ENCODE measurements around the gene HOXA13.

The HOXA13 gene

DNA sequence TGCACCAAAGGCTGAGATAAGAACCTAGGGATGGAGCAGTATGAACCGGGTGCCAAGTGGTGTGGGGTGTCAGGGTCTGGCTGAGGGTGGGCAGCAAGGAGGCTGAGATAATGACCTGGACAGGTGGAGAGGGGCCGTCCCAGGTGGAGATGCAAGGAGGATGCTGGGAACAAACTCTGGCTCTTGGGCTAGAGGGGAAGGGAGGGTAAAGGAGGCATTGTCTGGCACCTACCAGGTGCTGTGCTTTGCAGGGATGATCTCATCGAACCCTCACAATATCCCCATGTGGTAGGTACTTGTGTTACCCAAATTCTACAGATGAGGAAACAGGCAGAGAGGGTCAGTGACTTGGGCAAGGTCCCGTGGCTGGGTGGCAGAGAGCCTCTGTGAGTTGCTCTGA is 19.9 kb upstream of the HOXA13 start:
- no peaks in the 10 kb centered on the region for H3K9me3 Mint-ChIP-seq
- H3K4me3 Mint-ChIP-seq = no peak overlapping the region
- H3K27me3 Mint-ChIP-seq (ENCODE audit: low read depth) = peaks cover 83% of the 10 kb centered on the region
- no peaks in the 10 kb centered on the region for H3K4me1 Mint-ChIP-seq (ENCODE audit: low read depth)
- H3K36me3 Mint-ChIP-seq (ENCODE audit: low read depth) = no peaks in the 10 kb centered on the region
- no peak for DNase-seq (ENCODE audit: low spot score)
- no peak overlapping the region for H3K27ac Mint-ChIP-seq

DNA sequence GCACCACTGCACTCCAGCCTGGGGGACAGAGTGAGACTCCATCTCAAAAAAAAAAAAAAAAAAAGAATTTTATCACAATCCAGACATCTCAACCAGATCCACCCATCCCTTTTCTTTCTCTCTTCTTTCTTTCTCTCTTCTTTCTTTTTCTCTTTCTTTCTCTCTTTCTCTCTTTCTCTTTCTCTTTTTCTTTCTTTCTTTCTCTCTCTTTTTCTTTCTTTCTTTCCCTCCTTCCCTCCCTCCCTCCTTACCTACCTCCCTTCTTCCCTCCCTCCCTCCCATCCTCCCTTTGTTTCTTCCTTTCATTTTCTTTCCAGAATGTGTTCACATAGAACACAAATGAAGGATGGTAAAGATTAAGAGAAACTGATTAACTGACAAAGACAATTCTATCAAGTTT is 18.1 kb upstream of the HOXA13 start:
- Mint-ChIP-seq H3K36me3 (ENCODE audit: low read depth) (no peaks in the 10 kb centered on the region), H3K4me3 (no peak overlapping the region), H3K27me3 (ENCODE audit: low read depth) (peaks cover 85% of the 10 kb centered on the region), H3K4me1 (ENCODE audit: low read depth) (no peaks in the 10 kb centered on the region), H3K9me3 (no peaks in the 10 kb centered on the region), H3K27ac (no peak overlapping the region)
- no peak for DNase-seq (ENCODE audit: low spot score)

GRCh38 chr7:27215356-27215755 is 15.5 kb upstream of the HOXA13 start:
- Mint-ChIP-seq H3K4me3 (no peak overlapping the region), H3K36me3 (ENCODE audit: low read depth) (no peaks in the 10 kb centered on the region), H3K27ac (no peak overlapping the region), H3K4me1 (ENCODE audit: low read depth) (peaks cover 4% of the 10 kb centered on the region), H3K27me3 (ENCODE audit: low read depth) (peaks cover 89% of the 10 kb centered on the region), H3K9me3 (no peaks in the 10 kb centered on the region)
- no peak for DNase-seq (ENCODE audit: low spot score)

DNA sequence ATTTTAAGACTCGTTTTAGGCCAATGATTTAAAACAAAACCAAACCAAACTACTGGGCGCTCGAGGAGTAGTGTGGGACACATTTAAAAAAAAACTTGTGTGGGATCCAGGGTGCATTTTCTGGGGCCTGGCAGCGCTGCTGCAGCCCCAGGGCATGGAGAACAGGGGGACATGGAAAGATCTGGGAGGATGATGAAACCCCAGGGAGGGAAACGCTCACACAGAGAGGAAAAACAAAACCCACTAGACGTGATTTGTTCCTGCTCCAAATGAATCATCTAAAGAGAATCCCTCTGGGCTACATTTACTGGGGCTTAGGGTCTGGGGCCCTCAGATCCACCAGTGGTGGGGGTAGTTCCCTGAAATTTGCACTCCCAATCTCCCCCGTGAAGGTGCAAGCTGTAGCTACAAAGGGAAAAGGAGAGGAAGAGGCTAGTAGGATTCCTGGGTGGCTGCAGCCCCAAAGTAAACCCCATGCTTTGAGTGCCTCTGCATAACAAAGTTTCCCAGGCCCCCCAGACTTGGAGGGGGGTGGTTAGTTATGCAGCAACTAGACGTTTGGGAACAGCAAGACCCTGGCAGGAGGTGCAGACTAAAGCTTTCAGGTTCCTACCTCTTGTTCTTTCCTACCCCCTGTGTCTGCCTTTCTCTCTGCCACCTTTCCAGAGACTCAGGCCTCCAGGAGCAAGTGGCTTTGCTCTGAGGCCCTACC is 14.5 kb upstream of the HOXA13 start:
- no peaks in the 10 kb centered on the region for H3K36me3 Mint-ChIP-seq (ENCODE audit: low read depth)
- peaks cover 90% of the 10 kb centered on the region for H3K27me3 Mint-ChIP-seq (ENCODE audit: low read depth)
- H3K27ac Mint-ChIP-seq = no peak overlapping the region
- no peaks in the 10 kb centered on the region for H3K9me3 Mint-ChIP-seq
- DNase-seq (ENCODE audit: low spot score) = no peak
- no peak overlapping the region for H3K4me3 Mint-ChIP-seq
- peaks cover 6% of the 10 kb centered on the region for H3K4me1 Mint-ChIP-seq (ENCODE audit: low read depth)

GRCh38 chr7:27213433-27214238 is 13.7 kb upstream of the HOXA13 start:
- DNase-seq (ENCODE audit: low spot score) = no peak
- H3K27me3 Mint-ChIP-seq (ENCODE audit: low read depth) = peaks cover 92% of the 10 kb centered on the region
- peaks cover 6% of the 10 kb centered on the region for H3K4me1 Mint-ChIP-seq (ENCODE audit: low read depth)
- no peak overlapping the region for H3K27ac Mint-ChIP-seq
- H3K9me3 Mint-ChIP-seq = no peaks in the 10 kb centered on the region
- H3K4me3 Mint-ChIP-seq = no peak overlapping the region
- no peaks in the 10 kb centered on the region for H3K36me3 Mint-ChIP-seq (ENCODE audit: low read depth)

GRCh38 chr7:27212497-27213432 is 12.9 kb upstream of the HOXA13 start:
- H3K27me3 Mint-ChIP-seq (ENCODE audit: low read depth) = peaks cover 93% of the 10 kb centered on the region
- H3K4me3 Mint-ChIP-seq = no peak overlapping the region
- H3K9me3 Mint-ChIP-seq = no peaks in the 10 kb centered on the region
- no peak overlapping the region for H3K27ac Mint-ChIP-seq
- no peaks in the 10 kb centered on the region for H3K36me3 Mint-ChIP-seq (ENCODE audit: low read depth)
- DNase-seq (ENCODE audit: low spot score) = no peak
- H3K4me1 Mint-ChIP-seq (ENCODE audit: low read depth) = peaks cover 6% of the 10 kb centered on the region

- no peak for DNase-seq (ENCODE audit: low spot score)
- H3K4me3 Mint-ChIP-seq = no peak overlapping the region
- no peaks in the 10 kb centered on the region for H3K36me3 Mint-ChIP-seq (ENCODE audit: low read depth)
- H3K4me1 Mint-ChIP-seq (ENCODE audit: low read depth) = peaks cover 6% of the 10 kb centered on the region
- peaks cover 92% of the 10 kb centered on the region for H3K27me3 Mint-ChIP-seq (ENCODE audit: low read depth)
- no peak overlapping the region for H3K27ac Mint-ChIP-seq
- H3K9me3 Mint-ChIP-seq = no peaks in the 10 kb centered on the region
Observed at GRCh38 chr7:27211764-27212204, 11.9 kb upstream of the HOXA13 start.

- H3K4me3 Mint-ChIP-seq = no peak overlapping the region
- no peaks in the 10 kb centered on the region for H3K9me3 Mint-ChIP-seq
- DNase-seq (ENCODE audit: low spot score) = no peak
- no peaks in the 10 kb centered on the region for H3K36me3 Mint-ChIP-seq (ENCODE audit: low read depth)
- H3K27ac Mint-ChIP-seq = no peak overlapping the region
- H3K4me1 Mint-ChIP-seq (ENCODE audit: low read depth) = peaks cover 6% of the 10 kb centered on the region
- peaks cover 92% of the 10 kb centered on the region for H3K27me3 Mint-ChIP-seq (ENCODE audit: low read depth)
Observed at GRCh38 chr7:27211084-27211446, 11.2 kb upstream of the HOXA13 start.

GRCh38 chr7:27210441-27211083 is 10.7 kb upstream of the HOXA13 start:
- no peak overlapping the region for H3K27ac Mint-ChIP-seq
- no peaks in the 10 kb centered on the region for H3K36me3 Mint-ChIP-seq (ENCODE audit: low read depth)
- H3K27me3 Mint-ChIP-seq (ENCODE audit: low read depth) = peaks cover 93% of the 10 kb centered on the region
- peak; percentile 21 for DNase-seq (ENCODE audit: low spot score)
- peaks cover 6% of the 10 kb centered on the region for H3K4me1 Mint-ChIP-seq (ENCODE audit: low read depth)
- peak overlapping the region; percentile 46 for H3K4me3 Mint-ChIP-seq
- H3K9me3 Mint-ChIP-seq = no peaks in the 10 kb centered on the region

GRCh38 chr7:27209933-27210440 is 10.1 kb upstream of the HOXA13 start:
- Mint-ChIP-seq H3K4me1 (ENCODE audit: low read depth) (peaks cover 6% of the 10 kb centered on the region), H3K27ac (no peak overlapping the region), H3K36me3 (ENCODE audit: low read depth) (no peaks in the 10 kb centered on the region), H3K9me3 (no peaks in the 10 kb centered on the region), H3K4me3 (no peak overlapping the region), H3K27me3 (ENCODE audit: low read depth) (peaks cover 94% of the 10 kb centered on the region)
- no peak for DNase-seq (ENCODE audit: low spot score)

DNA sequence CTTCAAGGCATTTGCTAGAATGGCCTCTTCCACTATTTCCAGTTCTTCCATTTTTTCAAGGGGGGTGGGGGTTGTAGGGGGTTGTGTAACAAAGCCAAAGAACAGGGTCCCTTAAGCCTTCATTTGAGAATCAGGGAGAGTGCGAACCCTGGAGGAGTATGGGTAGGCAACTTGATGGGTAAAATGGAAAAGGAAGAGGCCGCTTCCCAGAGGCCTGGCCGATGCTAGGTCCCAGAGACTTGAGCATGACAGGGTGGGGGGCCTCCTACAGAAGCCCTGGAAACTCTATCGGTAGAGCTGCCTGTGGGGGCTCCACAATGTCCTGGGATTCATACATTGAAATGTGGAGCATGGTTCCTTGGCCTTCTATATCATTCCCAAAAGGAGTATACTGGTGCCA is 9.1 kb upstream of the HOXA13 start:
- no peak for DNase-seq (ENCODE audit: low spot score)
- Mint-ChIP-seq H3K9me3 (no peaks in the 10 kb centered on the region), H3K27me3 (ENCODE audit: low read depth) (peaks cover 94% of the 10 kb centered on the region), H3K4me3 (no peak overlapping the region), H3K36me3 (ENCODE audit: low read depth) (no peaks in the 10 kb centered on the region), H3K27ac (no peak overlapping the region), H3K4me1 (ENCODE audit: low read depth) (peaks cover 6% of the 10 kb centered on the region)

GRCh38 chr7:27207348-27207985 is 7.6 kb upstream of the HOXA13 start:
- Mint-ChIP-seq H3K9me3 (no peaks in the 10 kb centered on the region), H3K36me3 (ENCODE audit: low read depth) (no peaks in the 10 kb centered on the region), H3K27me3 (ENCODE audit: low read depth) (peaks cover 97% of the 10 kb centered on the region), H3K4me3 (no peak overlapping the region), H3K4me1 (ENCODE audit: low read depth) (peaks cover 6% of the 10 kb centered on the region), H3K27ac (no peak overlapping the region)
- DNase-seq (ENCODE audit: low spot score) = no peak
